RWPE2 (cell line): ENCODE data around the gene EPB41L3.

ENCODE experiments used
- ATAC-seq: fragments of 200-7000 bp; cut with Tn5 transposase; 3 replicates; pipeline ENCODE4 v1.9.1; 2021; ENCODE audit warnings: low read depth
- DNase-seq: peaks from one replicate; pipeline ENCODE4 v3.0.0-alpha.2; 2020; ENCODE audit warnings: low spot score
- H3K27ac ChIP-seq: fragments of 450-650 bp; 2 replicates; pipeline ENCODE4 v1.5.1; 2017; ENCODE audit warnings: mild to moderate bottlenecking; ENCODE audit not compliant: poor library complexity, severe bottlenecking
- H3K27me3 ChIP-seq: fragments of 250-450 bp; sonication (Bioruptor Pico); 2 replicates; pipeline ENCODE4 v1.5.1; 2021; ENCODE audit warnings: mild to moderate bottlenecking, moderate library complexity; ENCODE audit not compliant: insufficient read depth, poor library complexity, severe bottlenecking
- H3K36me3 ChIP-seq: fragments of 250-450 bp; sonication (Bioruptor Pico); 2 replicates; pipeline ENCODE4 v1.5.1; 2020; ENCODE audit warnings: low read depth, mild to moderate bottlenecking, moderate library complexity
- H3K4me1 ChIP-seq: fragments of 250-450 bp; sonication (Bioruptor Pico); 2 replicates; pipeline ENCODE4 v1.5.1; 2021; ENCODE audit warnings: mild to moderate bottlenecking, moderate library complexity; ENCODE audit not compliant: insufficient read depth, poor library complexity, severe bottlenecking
- H3K4me3 ChIP-seq: fragments of 250-450 bp; sonication (Bioruptor Pico); 2 replicates; pipeline ENCODE4 v1.5.1; 2021; ENCODE audit warnings: mild to moderate bottlenecking, moderate library complexity; ENCODE audit not compliant: severe bottlenecking
- H3K9me3 ChIP-seq: fragments of 250-450 bp; sonication (Bioruptor Pico); 2 replicates; pipeline ENCODE4 v1.5.1; 2021; ENCODE audit warnings: mild to moderate bottlenecking, moderate library complexity; ENCODE audit not compliant: severe bottlenecking
- TF ChIP-seq, protein P1 (sequence below): fragments of 450-650 bp; IDR thresholded peaks from one replicate; pipeline ENCODE4 v1.5.1; 2017; ENCODE audit warnings: mild to moderate bottlenecking, moderate library complexity; ENCODE audit not compliant: poor library complexity, severe bottlenecking

EPB41L3 gene

DNA sequence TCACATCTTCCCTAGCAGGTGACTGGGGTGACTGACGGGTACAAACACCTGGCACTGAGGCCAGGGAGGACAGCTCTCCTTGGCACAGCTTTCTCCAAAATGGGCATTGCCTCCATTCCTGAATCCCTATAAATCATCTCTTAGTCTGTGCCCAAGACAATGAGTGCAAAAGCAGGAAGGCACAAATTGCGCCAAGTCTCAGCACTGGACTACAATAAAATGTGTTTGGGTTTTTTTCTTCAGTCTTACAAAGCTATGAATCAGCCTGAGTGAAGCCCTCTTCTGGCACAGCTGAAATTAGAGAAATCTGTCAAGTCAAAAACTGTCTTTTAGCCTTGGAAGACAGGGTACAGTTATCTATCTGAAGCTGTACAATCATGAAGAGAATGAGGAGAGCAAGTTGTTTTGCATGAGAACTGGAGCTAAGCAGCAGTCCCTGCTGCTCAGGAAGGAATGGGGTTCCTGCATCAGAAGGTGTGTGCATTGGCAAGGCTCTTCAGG lies 90.8 kb downstream of the EPB41L3 start:
- no peaks in the 10 kb centered on the region for H3K36me3 ChIP-seq
- H3K4me1 ChIP-seq = no peaks in the 10 kb centered on the region
- no peaks in the 10 kb centered on the region for H3K9me3 ChIP-seq
- no peak overlapping the region for H3K4me3 ChIP-seq
- TF ChIP-seq, protein P1, sequence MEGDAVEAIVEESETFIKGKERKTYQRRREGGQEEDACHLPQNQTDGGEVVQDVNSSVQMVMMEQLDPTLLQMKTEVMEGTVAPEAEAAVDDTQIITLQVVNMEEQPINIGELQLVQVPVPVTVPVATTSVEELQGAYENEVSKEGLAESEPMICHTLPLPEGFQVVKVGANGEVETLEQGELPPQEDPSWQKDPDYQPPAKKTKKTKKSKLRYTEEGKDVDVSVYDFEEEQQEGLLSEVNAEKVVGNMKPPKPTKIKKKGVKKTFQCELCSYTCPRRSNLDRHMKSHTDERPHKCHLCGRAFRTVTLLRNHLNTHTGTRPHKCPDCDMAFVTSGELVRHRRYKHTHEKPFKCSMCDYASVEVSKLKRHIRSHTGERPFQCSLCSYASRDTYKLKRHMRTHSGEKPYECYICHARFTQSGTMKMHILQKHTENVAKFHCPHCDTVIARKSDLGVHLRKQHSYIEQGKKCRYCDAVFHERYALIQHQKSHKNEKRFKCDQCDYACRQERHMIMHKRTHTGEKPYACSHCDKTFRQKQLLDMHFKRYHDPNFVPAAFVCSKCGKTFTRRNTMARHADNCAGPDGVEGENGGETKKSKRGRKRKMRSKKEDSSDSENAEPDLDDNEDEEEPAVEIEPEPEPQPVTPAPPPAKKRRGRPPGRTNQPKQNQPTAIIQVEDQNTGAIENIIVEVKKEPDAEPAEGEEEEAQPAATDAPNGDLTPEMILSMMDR = no peak
- no peak overlapping the region for H3K27ac ChIP-seq
- DNase-seq (no peak), ATAC-seq (no peak; the same call in 2 of the 3 replicates)
- H3K27me3 ChIP-seq = peaks cover 2% of the 10 kb centered on the region

DNA sequence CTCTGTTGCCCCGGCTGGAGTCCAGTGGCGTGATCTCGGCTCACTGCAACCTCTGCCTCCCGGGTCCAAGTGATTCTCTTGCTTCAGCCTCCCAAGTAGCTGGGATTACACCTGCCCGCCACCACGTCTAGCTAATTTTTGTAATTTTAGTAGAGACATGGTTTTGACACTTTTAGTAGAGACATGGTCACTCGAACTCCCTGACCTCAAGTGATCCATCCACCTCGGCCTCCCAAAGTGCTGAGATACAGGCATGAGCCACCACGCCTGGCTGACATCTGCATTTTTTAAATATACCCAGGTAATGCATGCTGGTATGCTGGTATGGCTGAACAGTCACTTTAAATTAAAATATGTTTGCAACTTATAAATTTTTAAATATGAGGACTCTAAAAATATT lies 91.9 kb downstream of the EPB41L3 start:
- Histone ChIP-seq H3K9me3 (no peaks in the 10 kb centered on the region), H3K36me3 (no peaks in the 10 kb centered on the region), H3K4me1 (no peaks in the 10 kb centered on the region), H3K27me3 (peaks cover 2% of the 10 kb centered on the region), H3K4me3 (no peak overlapping the region), H3K27ac (no peak overlapping the region)
- TF ChIP-seq, protein P1 = no peak
- DNase-seq (no peak), ATAC-seq (no peak)

DNA sequence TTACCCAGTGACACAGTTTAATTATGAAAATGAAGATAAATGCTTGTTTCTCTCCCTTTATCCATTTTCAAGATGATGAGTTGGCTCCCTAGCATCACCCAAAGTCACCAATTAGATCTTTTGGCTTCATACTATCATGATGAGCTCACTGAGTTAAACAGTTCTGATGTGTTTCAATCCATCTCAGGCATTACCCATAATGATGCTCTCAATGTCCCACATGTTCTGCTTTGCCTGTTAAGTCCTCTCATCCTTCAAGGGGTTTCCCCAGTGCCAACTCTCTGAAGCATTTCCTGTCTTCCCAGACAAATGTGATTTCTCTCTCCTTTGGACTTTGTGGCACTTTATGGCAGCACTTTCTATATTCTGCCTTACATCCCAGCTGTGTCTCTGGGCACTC lies 92.6 kb downstream of the EPB41L3 start:
- H3K4me1 ChIP-seq = no peaks in the 10 kb centered on the region
- no peak for DNase-seq

DNA sequence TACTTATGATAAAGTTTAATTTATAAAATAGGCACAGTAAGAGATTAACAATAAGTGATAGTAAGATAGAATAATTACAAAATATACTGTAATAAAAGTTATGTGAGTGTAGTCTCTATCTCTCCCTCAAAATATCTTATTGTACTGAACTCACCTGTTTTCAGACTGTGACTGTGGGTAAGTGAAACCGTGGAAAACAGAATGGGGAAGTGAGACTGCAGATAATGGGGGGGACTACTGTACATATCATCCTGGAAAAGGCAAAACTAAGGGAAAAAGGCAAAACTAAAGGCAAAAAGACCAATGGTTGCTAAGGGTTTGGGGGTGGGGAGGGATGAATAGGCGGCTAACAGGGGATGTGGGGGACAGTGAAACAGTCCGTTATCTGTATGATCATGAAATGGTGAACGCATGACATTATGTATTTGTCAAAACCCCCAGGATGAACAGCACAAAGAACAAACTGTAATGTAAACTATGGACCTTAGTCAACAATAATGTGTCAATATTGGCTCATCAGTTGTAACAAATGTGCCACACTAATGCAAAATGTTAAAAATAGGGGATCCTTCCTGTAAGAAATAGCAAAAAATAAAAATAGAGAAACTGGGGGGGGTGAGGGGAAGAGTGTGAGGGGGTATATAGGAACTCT lies 93.8 kb downstream of the EPB41L3 start:
- Histone ChIP-seq H3K27me3 (no peaks in the 10 kb centered on the region), H3K27ac (no peak overlapping the region), H3K9me3 (no peaks in the 10 kb centered on the region), H3K36me3 (no peaks in the 10 kb centered on the region), H3K4me1 (no peaks in the 10 kb centered on the region), H3K4me3 (no peak overlapping the region)
- ATAC-seq (no peak), DNase-seq (no peak)
- TF ChIP-seq, protein P1 = no peak

More for the DNA sequence above, 92.6 kb downstream of the EPB41L3 start:
- H3K27me3 ChIP-seq = peaks cover 2% of the 10 kb centered on the region
- H3K36me3 ChIP-seq = no peaks in the 10 kb centered on the region
- TF ChIP-seq, protein P1 = no peak
- H3K27ac ChIP-seq = no peak overlapping the region
- H3K4me3 ChIP-seq = no peak overlapping the region
- no peak for ATAC-seq
- H3K9me3 ChIP-seq = no peaks in the 10 kb centered on the region

DNA sequence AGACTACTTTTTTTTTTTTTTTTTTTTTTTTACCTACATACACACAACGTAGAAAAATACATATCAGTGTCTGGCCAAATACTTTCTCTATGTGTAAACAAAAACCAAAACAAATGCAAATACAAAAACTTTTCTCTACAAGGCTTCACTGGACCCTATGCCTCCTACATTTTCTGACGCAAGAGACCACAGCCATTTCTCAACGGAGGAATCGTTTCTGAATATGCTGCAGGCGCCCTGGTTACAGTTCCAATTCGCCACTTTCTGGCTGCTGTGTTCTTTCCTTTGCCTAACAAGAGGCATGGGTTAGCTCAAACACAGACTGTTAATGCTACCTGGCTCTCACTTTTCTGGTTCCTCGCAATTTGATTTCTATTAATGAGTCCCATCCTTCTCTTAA lies 96.4 kb downstream of the EPB41L3 start:
- Histone ChIP-seq H3K27me3 (peaks cover 4% of the 10 kb centered on the region), H3K4me3 (no peak overlapping the region), H3K36me3 (no peaks in the 10 kb centered on the region), H3K9me3 (no peaks in the 10 kb centered on the region), H3K27ac (no peak overlapping the region), H3K4me1 (no peaks in the 10 kb centered on the region)
- ATAC-seq (no peak), DNase-seq (no peak)
- TF ChIP-seq, protein P1 = no peak
